Measurements from ENCODE around the gene TMEM119. TPM values are rescaled to one million over a fixed set of nuclear protein-coding genes. Genes with fewer than 3 reads are reported as not detected.

TMEM119 gene
- polyA plus RNA-seq, 1 of the 3 experiments (the other 2 are of a cell fraction) = 25.7 TPM

- TF ChIP-seq RAD21 (IDR thresholded peaks at IDR 0.05; ENCODE audit: low read length) = no peak
- no peak for TF ChIP-seq JUND (IDR thresholded peaks at IDR 0.05)
- no peak for TF ChIP-seq RXRA (IDR thresholded peaks at IDR 0.05; ENCODE audit: borderline replicate concordance, low read depth)
- peaks cover 31% of the 10 kb centered on the region; the same call in 1 of the 2 replicates for H3K79me2 ChIP-seq (ENCODE audit: insufficient read depth)
- peaks cover 21 to 53% of the 10 kb centered on the region in 2 experiments; a peak in 3 of 4 replicates for H3K4me1 ChIP-seq (ENCODE audit: control insufficient read depth in 1 of 2, insufficient read depth in 2 of 2, low read depth in 1 of 2, low read length in 1 of 2)
- no peak for DNase-seq
- H3K9ac ChIP-seq = no peak overlapping the region
- H2AFZ ChIP-seq (ENCODE audit: low read depth) = no peak overlapping the region
- no peaks in the 10 kb centered on the region for H3K9me2 ChIP-seq
- ChIA-PET POLR2A (no interaction called here), CTCF (interaction anchor here (0.6 to 1.6 kb wide), 2 partner anchors 8 to 161 kb away, joined by 3 to 6 read pairs; no protein-coding TSS in a partner anchor)
- H3K27ac ChIP-seq (ENCODE audit: low read depth in 2 of 2, low read length in 1 of 2) = peak overlapping the region in 1 of 2 experiments; percentile 79; a peak in 3 of 4 replicates
- peaks cover 31 to 46% of the 10 kb centered on the region in 2 experiments for H3K36me3 ChIP-seq (replicated peaks in 1 of 2; ENCODE audit: control insufficient read depth in 1 of 2, insufficient read depth in 2 of 2, low read length in 1 of 2)
- no peaks in the 10 kb centered on the region for H3K27me3 ChIP-seq (ENCODE audit: insufficient read depth)
- 100% methylated on average over 1 of the region's 1 CpG for WGBS (ENCODE audit: low lambda C conversion rate)
- H4K20me1 ChIP-seq (ENCODE audit: insufficient read depth) = no peaks in the 10 kb centered on the region
- no peak overlapping the region for H3K4me2 ChIP-seq
- H3F3A ChIP-seq (replicated peaks; ENCODE audit: insufficient read depth) = peaks cover 56% of the 10 kb centered on the region
- H3K9me3 ChIP-seq = no peaks in the 10 kb centered on the region
- no peak overlapping the region for H3K4me3 ChIP-seq (ENCODE audit: low read depth in 2 of 2, low read length in 1 of 2)
Measured at GRCh38 chr12:108642899-108643654, 45.2 kb upstream of the TMEM119 start.

DNA sequence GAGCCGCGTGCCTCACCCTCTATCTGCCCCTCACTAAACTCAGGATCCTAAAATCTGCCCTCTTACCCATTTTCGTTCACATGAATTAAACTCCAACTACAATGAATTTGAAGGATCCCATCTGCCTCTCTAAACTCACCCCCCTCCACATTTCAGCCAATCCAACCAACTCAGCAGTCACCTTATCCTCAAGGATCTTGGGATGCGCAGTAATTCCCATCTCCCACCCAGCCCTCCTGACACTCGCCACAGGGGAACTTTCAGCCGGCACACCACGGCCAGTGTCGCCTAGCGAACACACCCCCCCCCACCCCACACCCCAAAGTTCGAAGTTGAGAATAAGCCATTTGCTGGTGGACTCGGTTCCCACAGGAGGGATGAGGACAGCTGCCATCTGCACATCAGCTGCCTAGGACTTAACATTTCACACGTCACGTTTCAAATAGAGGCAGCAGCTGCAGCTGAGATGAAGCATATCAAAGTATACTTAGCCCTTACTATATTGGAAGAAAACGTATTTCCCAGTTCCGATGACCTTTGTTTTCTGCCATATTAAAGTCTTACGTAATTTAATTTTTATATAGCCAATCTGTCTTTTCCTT is 44.5 kb upstream of the TMEM119 start:
- peak overlapping the region in 1 of 2 experiments; percentile 24; a peak in 1 of 4 replicates for H3K27ac ChIP-seq (ENCODE audit: low read depth in 2 of 2, low read length in 1 of 2)
- WGBS (ENCODE audit: low lambda C conversion rate) = 97% methylated on average over 16 of the region's 16 CpGs
- H3K27me3 ChIP-seq (ENCODE audit: insufficient read depth) = no peaks in the 10 kb centered on the region
- ChIA-PET CTCF (interaction anchor here (1.1 to 1.6 kb wide), 3 partner anchors 10 to 161 kb away, joined by 3 to 6 read pairs (median 4); no protein-coding TSS in a partner anchor), POLR2A (no interaction called here)
- peaks cover 25 to 40% of the 10 kb centered on the region in 2 experiments for H3K36me3 ChIP-seq (replicated peaks in 1 of 2; ENCODE audit: control insufficient read depth in 1 of 2, insufficient read depth in 2 of 2, low read length in 1 of 2)
- no peak overlapping the region for H3K4me3 ChIP-seq (ENCODE audit: low read depth in 2 of 2, low read length in 1 of 2)
- H3K79me2 ChIP-seq (ENCODE audit: insufficient read depth) = peaks cover 24% of the 10 kb centered on the region; the same call in 1 of the 2 replicates
- no peak overlapping the region for H2AFZ ChIP-seq (ENCODE audit: low read depth)
- no peak for DNase-seq
- no peaks in the 10 kb centered on the region for H4K20me1 ChIP-seq (ENCODE audit: insufficient read depth)
- no peaks in the 10 kb centered on the region for H3K9me2 ChIP-seq
- H3K4me2 ChIP-seq = no peak overlapping the region
- H3F3A ChIP-seq (replicated peaks; ENCODE audit: insufficient read depth) = peaks cover 61% of the 10 kb centered on the region
- peaks cover 22 to 46% of the 10 kb centered on the region in 2 experiments; a peak in 3 of 4 replicates for H3K4me1 ChIP-seq (ENCODE audit: control insufficient read depth in 1 of 2, insufficient read depth in 2 of 2, low read depth in 1 of 2, low read length in 1 of 2)
- no peak overlapping the region for H3K9ac ChIP-seq
- no peaks in the 10 kb centered on the region for H3K9me3 ChIP-seq
- no peak for TF ChIP-seq RAD21 (IDR thresholded peaks at IDR 0.05; ENCODE audit: low read length)
- TF ChIP-seq, protein P1, sequence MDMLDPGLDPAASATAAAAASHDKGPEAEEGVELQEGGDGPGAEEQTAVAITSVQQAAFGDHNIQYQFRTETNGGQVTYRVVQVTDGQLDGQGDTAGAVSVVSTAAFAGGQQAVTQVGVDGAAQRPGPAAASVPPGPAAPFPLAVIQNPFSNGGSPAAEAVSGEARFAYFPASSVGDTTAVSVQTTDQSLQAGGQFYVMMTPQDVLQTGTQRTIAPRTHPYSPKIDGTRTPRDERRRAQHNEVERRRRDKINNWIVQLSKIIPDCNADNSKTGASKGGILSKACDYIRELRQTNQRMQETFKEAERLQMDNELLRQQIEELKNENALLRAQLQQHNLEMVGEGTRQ (IDR thresholded peaks at IDR 0.05; ENCODE audit: borderline replicate concordance, low read depth, low read length) = no peak
- no peak for TF ChIP-seq FOXM1 (IDR thresholded peaks at IDR 0.05; ENCODE audit: low read depth)
- no peak for TF ChIP-seq JUND (IDR thresholded peaks at IDR 0.05)
- TF ChIP-seq EZH2phosphoT487 (IDR thresholded peaks at IDR 0.05; ENCODE audit: borderline replicate concordance, low read depth) = no peak
- TF ChIP-seq, protein P2, sequence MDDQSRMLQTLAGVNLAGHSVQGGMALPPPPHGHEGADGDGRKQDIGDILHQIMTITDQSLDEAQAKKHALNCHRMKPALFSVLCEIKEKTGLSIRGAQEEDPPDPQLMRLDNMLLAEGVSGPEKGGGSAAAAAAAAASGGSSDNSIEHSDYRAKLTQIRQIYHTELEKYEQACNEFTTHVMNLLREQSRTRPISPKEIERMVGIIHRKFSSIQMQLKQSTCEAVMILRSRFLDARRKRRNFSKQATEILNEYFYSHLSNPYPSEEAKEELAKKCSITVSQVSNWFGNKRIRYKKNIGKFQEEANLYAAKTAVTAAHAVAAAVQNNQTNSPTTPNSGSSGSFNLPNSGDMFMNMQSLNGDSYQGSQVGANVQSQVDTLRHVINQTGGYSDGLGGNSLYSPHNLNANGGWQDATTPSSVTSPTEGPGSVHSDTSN (IDR thresholded peaks at IDR 0.05) = no peak
- no peak for TF ChIP-seq SMC3 (IDR thresholded peaks at IDR 0.05; ENCODE audit: low read depth, low read length)
- no peak for TF ChIP-seq USF1 (IDR thresholded peaks at IDR 0.05; ENCODE audit: borderline replicate concordance, low read depth)
- no peak for TF ChIP-seq MEF2A (IDR thresholded peaks at IDR 0.05; ENCODE audit: borderline replicate concordance, low read depth)
- no peak for TF ChIP-seq MAX (IDR thresholded peaks at IDR 0.05; ENCODE audit: low read depth)
- TF ChIP-seq GABPA (IDR thresholded peaks at IDR 0.05; ENCODE audit: low read depth) = no peak
- no peak for TF ChIP-seq CHD2 (IDR thresholded peaks at IDR 0.05; ENCODE audit: low read length, partially characterized antibody)
- TF ChIP-seq SIN3A (IDR thresholded peaks at IDR 0.05; ENCODE audit: borderline replicate concordance, low read depth, low read length) = no peak
- TF ChIP-seq IRF3 (IDR thresholded peaks at IDR 0.05; ENCODE audit: low read depth, low read length) = no peak
- TF ChIP-seq FOXJ3 (CRISPR knock-in tag; IDR thresholded peaks at IDR 0.05) = no peak
- TF ChIP-seq REST (IDR thresholded peaks at IDR 0.05; ENCODE audit: low read depth, low read length) = no peak
